Loucy (cell line): ENCODE measurements around the gene TTC23.

Experiments used
- H2AFZ ChIP-seq: fragments of 200-600 bp; sonication (generic); 2 replicates; pipeline ENCODE4 v1.6.0; 2016; ENCODE audit warnings: antibody characterized with exemption, mild to moderate bottlenecking, low read length, moderate library complexity
- H3F3A ChIP-seq: fragments of 200-600 bp; 2 replicates; pipeline ENCODE4 v1.6.0; 2016; ENCODE audit warnings: antibody characterized with exemption, low read depth, mild to moderate bottlenecking
- H3K27me3 ChIP-seq: fragments of 200-600 bp; sonication (generic); 2 replicates; pipeline ENCODE4 v1.6.1; 2014; ENCODE audit warnings: low read length, mild to moderate bottlenecking; ENCODE audit not compliant: insufficient read depth, poor library complexity, severe bottlenecking
- H3K36me3 ChIP-seq: fragments of 200-600 bp; sonication (generic); 2 replicates; pipeline ENCODE4 v1.6.1; 2016; ENCODE audit warnings: low read length; ENCODE audit not compliant: insufficient read depth
- H3K4me1 ChIP-seq: fragments of 200-600 bp; sonication (generic); 2 replicates; pipeline ENCODE4 v1.5.1; 2014; ENCODE audit warnings: low read length, mild to moderate bottlenecking; ENCODE audit not compliant: insufficient read depth, poor library complexity, severe bottlenecking
- H3K4me2 ChIP-seq: fragments of 200-600 bp; sonication (generic); 2 replicates; pipeline ENCODE4 v1.6.0; 2014; ENCODE audit warnings: antibody characterized with exemption, low read length, low read depth, mild to moderate bottlenecking; ENCODE audit not compliant: poor library complexity, severe bottlenecking
- H3K4me3 ChIP-seq: fragments of 200-600 bp; sonication (generic); 2 replicates; pipeline ENCODE4 v1.5.1; 2014; ENCODE audit warnings: low read length, mild to moderate bottlenecking, mixed read lengths; ENCODE audit not compliant: poor library complexity, severe bottlenecking
- H3K79me2 ChIP-seq: fragments of 200-600 bp; sonication (generic); 2 replicates; pipeline ENCODE4 v1.6.1; 2014; ENCODE audit warnings: low read length; ENCODE audit not compliant: insufficient read depth
- H3K9ac ChIP-seq: fragments of 200-600 bp; sonication (generic); 2 replicates; pipeline ENCODE4 v1.6.0; 2014; ENCODE audit warnings: mild to moderate bottlenecking, low read depth, low read length, moderate library complexity; ENCODE audit not compliant: poor library complexity, severe bottlenecking
- H3K9me2 ChIP-seq: fragments of 200-600 bp; sonication (generic); replicated peaks from 2 replicates; pipeline ENCODE4 v1.6.1; 2016; ENCODE audit warnings: low read depth, low read length, mixed read lengths
- H3K9me3 ChIP-seq: fragments of 200-600 bp; sonication (generic); 2 replicates; pipeline ENCODE4 v1.6.1; 2014; ENCODE audit warnings: mild to moderate bottlenecking, antibody characterized with exemption, low read length, low read depth; ENCODE audit not compliant: insufficient read depth
- H4K20me1 ChIP-seq: fragments of 200-600 bp; sonication (generic); 2 replicates; pipeline ENCODE4 v1.6.0; 2014; ENCODE audit warnings: antibody characterized with exemption, low read length, mild to moderate bottlenecking; ENCODE audit not compliant: insufficient read depth, poor library complexity, severe bottlenecking
- EZH2phosphoT487 ChIP-seq: fragments of 200-600 bp; IDR thresholded peaks from 2 replicates; pipeline ENCODE4 v1.6.1; 2018; ENCODE audit warnings: antibody characterized with exemption, mild to moderate bottlenecking, moderate library complexity, borderline replicate concordance
- TF ChIP-seq, protein P1 (sequence below): fragments of 200-600 bp; sonication (generic); conservative IDR thresholded peaks from 2 replicates; pipeline ENCODE4 v1.5.1; 2014; ENCODE audit warnings: mild to moderate bottlenecking, antibody characterized with exemption, low read length

Gene TTC23

DNA sequence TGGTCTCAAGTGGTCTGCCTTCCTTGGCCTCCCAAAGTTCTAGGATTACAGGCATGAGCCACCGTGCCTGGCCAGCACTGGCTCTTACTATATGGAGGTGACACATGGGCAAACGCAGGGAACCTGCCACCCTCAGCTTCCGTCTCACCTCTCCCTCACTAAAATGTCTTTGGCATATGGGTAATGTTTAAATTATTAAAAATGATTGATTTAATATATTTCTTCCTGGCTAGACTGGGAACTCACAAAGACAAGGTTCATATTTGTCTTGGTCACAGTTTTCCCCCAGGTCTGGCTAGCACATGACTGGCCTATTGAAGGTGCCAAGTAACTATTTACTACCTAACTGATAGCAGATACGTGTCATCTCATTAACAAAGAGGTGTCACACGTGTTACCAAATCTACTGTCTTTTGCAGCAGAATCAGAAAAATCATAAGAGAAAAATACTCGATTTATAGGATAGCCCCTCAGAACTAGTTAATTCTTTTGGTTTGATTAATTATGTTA is 96.3 kb downstream of the TTC23 start:
- no peaks in the 10 kb centered on the region for H3K9me3 ChIP-seq
- TF ChIP-seq, protein P1, sequence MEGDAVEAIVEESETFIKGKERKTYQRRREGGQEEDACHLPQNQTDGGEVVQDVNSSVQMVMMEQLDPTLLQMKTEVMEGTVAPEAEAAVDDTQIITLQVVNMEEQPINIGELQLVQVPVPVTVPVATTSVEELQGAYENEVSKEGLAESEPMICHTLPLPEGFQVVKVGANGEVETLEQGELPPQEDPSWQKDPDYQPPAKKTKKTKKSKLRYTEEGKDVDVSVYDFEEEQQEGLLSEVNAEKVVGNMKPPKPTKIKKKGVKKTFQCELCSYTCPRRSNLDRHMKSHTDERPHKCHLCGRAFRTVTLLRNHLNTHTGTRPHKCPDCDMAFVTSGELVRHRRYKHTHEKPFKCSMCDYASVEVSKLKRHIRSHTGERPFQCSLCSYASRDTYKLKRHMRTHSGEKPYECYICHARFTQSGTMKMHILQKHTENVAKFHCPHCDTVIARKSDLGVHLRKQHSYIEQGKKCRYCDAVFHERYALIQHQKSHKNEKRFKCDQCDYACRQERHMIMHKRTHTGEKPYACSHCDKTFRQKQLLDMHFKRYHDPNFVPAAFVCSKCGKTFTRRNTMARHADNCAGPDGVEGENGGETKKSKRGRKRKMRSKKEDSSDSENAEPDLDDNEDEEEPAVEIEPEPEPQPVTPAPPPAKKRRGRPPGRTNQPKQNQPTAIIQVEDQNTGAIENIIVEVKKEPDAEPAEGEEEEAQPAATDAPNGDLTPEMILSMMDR = no peak
- no peak for TF ChIP-seq EZH2phosphoT487

DNA sequence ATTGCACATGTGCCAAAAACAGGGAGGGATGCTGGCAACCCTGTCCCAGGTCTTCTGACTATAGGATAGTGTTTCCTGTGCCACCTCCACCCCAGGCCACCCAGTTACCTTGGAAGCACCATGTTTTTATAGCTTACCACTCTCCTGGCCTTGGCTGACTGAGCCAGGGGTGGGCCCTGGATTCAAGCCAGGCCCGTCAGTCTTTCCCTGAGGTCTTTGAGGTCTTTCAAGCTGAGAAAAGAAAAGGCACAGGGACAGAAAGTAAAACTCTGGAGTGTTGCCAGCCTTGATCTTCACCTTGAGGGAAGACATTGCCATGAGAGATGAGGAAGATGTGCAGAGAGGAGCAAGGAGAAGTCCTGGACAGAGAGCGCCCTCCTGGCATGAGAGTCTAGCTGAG is 98.2 kb downstream of the TTC23 start:
- H3K9ac ChIP-seq = no peak overlapping the region
- H3K27me3 ChIP-seq = no peaks in the 10 kb centered on the region
- H3K4me1 ChIP-seq = no peaks in the 10 kb centered on the region
- no peaks in the 10 kb centered on the region for H3K9me2 ChIP-seq
- H2AFZ ChIP-seq = no peak overlapping the region
- no peaks in the 10 kb centered on the region for H3K36me3 ChIP-seq
- no peak overlapping the region for H3K4me2 ChIP-seq
- H3F3A ChIP-seq = no peaks in the 10 kb centered on the region
- H3K9me3 ChIP-seq = no peaks in the 10 kb centered on the region
- no peak overlapping the region for H3K4me3 ChIP-seq
- TF ChIP-seq EZH2phosphoT487 = no peak
- TF ChIP-seq, protein P1 = no peak
- H3K79me2 ChIP-seq = no peaks in the 10 kb centered on the region
- H4K20me1 ChIP-seq = no peaks in the 10 kb centered on the region

More for the DNA sequence above, 96.3 kb downstream of the TTC23 start:
- H3K4me3 ChIP-seq = no peak overlapping the region
- H2AFZ ChIP-seq = no peak overlapping the region
- no peaks in the 10 kb centered on the region for H3K79me2 ChIP-seq
- no peaks in the 10 kb centered on the region for H4K20me1 ChIP-seq
- H3K27me3 ChIP-seq = no peaks in the 10 kb centered on the region
- H3K9ac ChIP-seq = no peak overlapping the region
- H3K4me2 ChIP-seq = no peak overlapping the region
- no peaks in the 10 kb centered on the region for H3K9me2 ChIP-seq
- H3K4me1 ChIP-seq = no peaks in the 10 kb centered on the region
- no peaks in the 10 kb centered on the region for H3F3A ChIP-seq
- no peaks in the 10 kb centered on the region for H3K36me3 ChIP-seq

DNA sequence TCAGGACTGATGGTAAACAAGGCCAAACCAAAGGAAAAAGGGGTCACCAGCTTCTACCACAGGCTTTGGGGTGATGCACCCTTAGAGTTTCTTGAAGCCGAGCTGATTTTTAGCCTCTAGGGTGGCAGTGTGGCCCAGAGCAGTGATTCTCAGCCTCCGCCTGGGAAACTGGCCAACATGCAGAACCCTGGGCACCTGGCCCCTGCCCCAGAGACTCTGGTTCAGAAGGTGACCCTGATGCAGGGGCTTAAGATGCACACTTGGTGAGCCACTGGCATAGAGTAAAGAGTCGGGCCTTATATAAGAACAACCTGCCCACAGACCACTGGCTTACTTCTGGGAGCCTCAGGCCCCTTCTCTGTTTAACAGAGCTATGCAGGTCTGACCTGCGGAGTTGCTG is 100.0 kb downstream of the TTC23 start:
- no peaks in the 10 kb centered on the region for H3K9me3 ChIP-seq
- H2AFZ ChIP-seq = no peak overlapping the region

More for the DNA sequence above, 100.0 kb downstream of the TTC23 start:
- TF ChIP-seq EZH2phosphoT487 = no peak
- TF ChIP-seq, protein P1 = no peak
- Histone ChIP-seq H3K4me1 (no peaks in the 10 kb centered on the region), H3K27me3 (no peaks in the 10 kb centered on the region), H3K4me2 (no peak overlapping the region), H3F3A (no peaks in the 10 kb centered on the region), H4K20me1 (no peaks in the 10 kb centered on the region), H3K36me3 (no peaks in the 10 kb centered on the region), H3K9me2 (no peaks in the 10 kb centered on the region), H3K4me3 (no peak overlapping the region), H3K79me2 (no peaks in the 10 kb centered on the region), H3K9ac (no peak overlapping the region)
